Mucosa of rectum (tissue), 2 donors: ENCODE results near the gene IFNA8.

Experiments used
- H3K27ac ChIP-seq, 2 donors: one replicate each; pipeline ENCODE4 v1.7.0; 2013; ENCODE audit warnings: inconsistent platforms in 2 of 2, low read depth in 2 of 2, low read length in 2 of 2
- H3K27me3 ChIP-seq, 2 donors: one replicate each; pipeline ENCODE4 v1.7.0; 2013; ENCODE audit warnings: low read length in 2 of 2; ENCODE audit not compliant: control insufficient read depth in 2 of 2, insufficient read depth in 2 of 2
- H3K36me3 ChIP-seq, 2 donors: one replicate each; pipeline ENCODE4 v1.7.0; 2013; ENCODE audit warnings: low read length in 2 of 2; ENCODE audit not compliant: control insufficient read depth in 2 of 2, insufficient read depth in 2 of 2
- H3K4me1 ChIP-seq, 2 donors: one replicate each; pipeline ENCODE4 v1.7.0; 2013; ENCODE audit warnings: low read length in 2 of 2, mild to moderate bottlenecking in 1 of 2; ENCODE audit not compliant: control insufficient read depth in 2 of 2, insufficient read depth in 2 of 2
- H3K4me3 ChIP-seq, 2 donors: one replicate each; pipeline ENCODE4 v1.7.0; 2013; ENCODE audit warnings: low read length in 2 of 2
- H3K9ac ChIP-seq, 2 donors: one replicate each; pipeline ENCODE4 v1.7.0; 2013; ENCODE audit warnings: low read length in 2 of 2, low read depth in 1 of 2, mild to moderate bottlenecking in 1 of 2
- H3K9me3 ChIP-seq, 2 donors: one replicate each; pipeline ENCODE4 v1.7.0; 2013; ENCODE audit warnings: low read length in 2 of 2; ENCODE audit not compliant: control insufficient read depth in 2 of 2
- donor health status: healthy.
- donor health status: Normal muscosa, but diverticular disease.

IFNA8 gene

GRCh38 chr9:21450733-21451394, 41.9 kb downstream of the IFNA8 start:
- no peak overlapping the region for H3K27ac ChIP-seq
- H3K9ac ChIP-seq: no peak overlapping the region
- no peaks in the 10 kb centered on the region for H3K4me1 ChIP-seq

GRCh38 chr9:21452681-21453080, 43.8 kb downstream of the IFNA8 start:
- no peak overlapping the region for H3K9ac ChIP-seq
- no peak overlapping the region for H3K27ac ChIP-seq
- H3K36me3 ChIP-seq: no peaks in the 10 kb centered on the region
- H3K4me1 ChIP-seq: no peaks in the 10 kb centered on the region
- H3K4me3 ChIP-seq: no peak overlapping the region
- H3K9me3 ChIP-seq: no peaks in the 10 kb centered on the region
- peaks cover 3 to 4% of the 10 kb centered on the region in 2 donors for H3K27me3 ChIP-seq

More at GRCh38 chr9:21450733-21451394, 41.9 kb downstream of the IFNA8 start:
- H3K4me3 ChIP-seq: no peak overlapping the region
- no peaks in the 10 kb centered on the region for H3K9me3 ChIP-seq
- H3K36me3 ChIP-seq: no peaks in the 10 kb centered on the region
- H3K27me3 ChIP-seq: peaks cover 0 to 4% of the 10 kb centered on the region in 2 donors

GRCh38 chr9:21454149-21454548, 45.2 kb downstream of the IFNA8 start:
- Histone ChIP-seq H3K9me3 (no peaks in the 10 kb centered on the region), H3K9ac (no peak overlapping the region), H3K27ac (no peak overlapping the region), H3K4me1 (no peaks in the 10 kb centered on the region), H3K4me3 (no peak overlapping the region), H3K36me3 (no peaks in the 10 kb centered on the region), H3K27me3 (peaks cover 3 to 4% of the 10 kb centered on the region in 2 donors)

- Histone ChIP-seq H3K36me3 (no peaks in the 10 kb centered on the region), H3K9me3 (no peaks in the 10 kb centered on the region), H3K27ac (no peak overlapping the region), H3K9ac (no peak overlapping the region), H3K27me3 (peaks cover 3 to 4% of the 10 kb centered on the region in 2 donors), H3K4me1 (no peaks in the 10 kb centered on the region), H3K4me3 (no peak overlapping the region)
These were observed 46.4 kb downstream of the IFNA8 start for GRCh38 chr9:21455320-21455719.
